GM19467 (cell line): ENCODE data around the gene KIAA0513.

Experiments used
- ATAC-seq: cut with Tn5 transposase; IDR thresholded peaks from one replicate; pipeline ENCODE4 v1.9.1; 2021; ENCODE audit warnings: mild to moderate bottlenecking, moderate library complexity; ENCODE audit not compliant: unreplicated experiment

Gene KIAA0513

DNA sequence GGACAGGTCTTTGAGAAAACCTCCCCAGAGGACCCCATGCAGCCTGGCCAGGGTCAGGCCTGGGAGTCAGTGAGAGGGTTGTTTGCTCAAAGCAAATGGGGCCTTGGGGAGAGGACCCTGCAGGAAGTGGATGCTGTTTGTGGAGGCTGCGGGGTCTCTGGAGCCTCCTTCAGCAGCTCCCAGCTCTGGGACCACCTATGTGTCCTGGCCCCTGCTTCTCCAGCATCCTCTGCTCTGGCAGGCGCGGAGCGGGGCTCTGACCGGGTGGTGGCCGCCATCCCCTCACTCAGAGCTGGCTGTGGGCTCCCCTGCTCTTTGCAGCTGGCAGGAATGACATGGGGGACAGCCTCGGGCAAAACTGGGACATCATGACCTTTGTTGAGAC lies 114.5 kb downstream of the KIAA0513 start:
- no peak for ATAC-seq

GRCh38 chr16:85142771-85143211 lies 115.2 kb downstream of the KIAA0513 start:
- ATAC-seq: no peak
